GM12872 (cell line): Measurements from ENCODE around the gene ITPR3.

ENCODE experiments used
- TF ChIP-seq, protein P1 (sequence below): IDR thresholded peaks from 3 replicates; pipeline ENCODE4 v1.5.1; 2011; ENCODE audit warnings: low read depth, mild to moderate bottlenecking, low read length, moderate library complexity; ENCODE audit not compliant: insufficient read depth

ITPR3 gene

DNA sequence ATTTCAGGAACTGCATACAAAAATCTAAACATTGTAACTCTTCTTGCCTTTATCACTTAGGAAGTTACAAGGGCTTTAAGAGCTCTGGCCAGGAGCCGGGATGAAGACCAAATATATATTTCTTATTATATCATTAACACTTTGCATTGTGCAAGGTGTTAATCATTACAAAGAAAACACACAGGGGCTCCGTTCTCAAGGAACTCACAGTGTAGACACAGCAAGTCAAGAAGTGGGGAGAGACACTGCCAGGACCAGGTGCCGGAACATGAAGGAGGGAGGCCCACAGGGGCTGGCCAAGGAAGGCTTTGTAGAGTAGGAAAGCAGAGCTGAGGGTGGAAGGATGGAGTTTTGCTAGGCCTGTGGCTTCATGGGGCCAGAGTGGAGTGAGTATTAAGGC lies 17.4 kb downstream of the ITPR3 start:
- TF ChIP-seq, protein P1, sequence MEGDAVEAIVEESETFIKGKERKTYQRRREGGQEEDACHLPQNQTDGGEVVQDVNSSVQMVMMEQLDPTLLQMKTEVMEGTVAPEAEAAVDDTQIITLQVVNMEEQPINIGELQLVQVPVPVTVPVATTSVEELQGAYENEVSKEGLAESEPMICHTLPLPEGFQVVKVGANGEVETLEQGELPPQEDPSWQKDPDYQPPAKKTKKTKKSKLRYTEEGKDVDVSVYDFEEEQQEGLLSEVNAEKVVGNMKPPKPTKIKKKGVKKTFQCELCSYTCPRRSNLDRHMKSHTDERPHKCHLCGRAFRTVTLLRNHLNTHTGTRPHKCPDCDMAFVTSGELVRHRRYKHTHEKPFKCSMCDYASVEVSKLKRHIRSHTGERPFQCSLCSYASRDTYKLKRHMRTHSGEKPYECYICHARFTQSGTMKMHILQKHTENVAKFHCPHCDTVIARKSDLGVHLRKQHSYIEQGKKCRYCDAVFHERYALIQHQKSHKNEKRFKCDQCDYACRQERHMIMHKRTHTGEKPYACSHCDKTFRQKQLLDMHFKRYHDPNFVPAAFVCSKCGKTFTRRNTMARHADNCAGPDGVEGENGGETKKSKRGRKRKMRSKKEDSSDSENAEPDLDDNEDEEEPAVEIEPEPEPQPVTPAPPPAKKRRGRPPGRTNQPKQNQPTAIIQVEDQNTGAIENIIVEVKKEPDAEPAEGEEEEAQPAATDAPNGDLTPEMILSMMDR = no peak

DNA sequence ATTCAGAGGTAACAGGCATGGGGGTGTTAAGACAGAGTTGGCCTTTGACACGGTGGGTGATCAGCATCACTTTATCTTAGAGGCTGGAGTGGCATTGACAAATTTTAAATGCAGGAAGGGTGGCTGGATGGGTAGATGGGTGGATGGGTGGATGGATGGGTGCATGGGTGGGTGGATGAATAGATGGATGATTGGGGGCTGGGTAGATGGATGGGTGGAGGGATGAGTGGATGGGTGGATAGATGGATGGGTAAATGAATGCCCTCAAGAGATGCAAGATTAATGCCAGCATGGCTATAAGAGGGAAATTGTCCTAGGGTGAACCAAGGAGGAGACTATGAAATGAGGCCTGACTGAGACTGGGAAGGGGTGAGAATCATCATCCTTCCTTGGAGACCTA lies 18.4 kb downstream of the ITPR3 start:
- TF ChIP-seq, protein P1 = no peak

DNA sequence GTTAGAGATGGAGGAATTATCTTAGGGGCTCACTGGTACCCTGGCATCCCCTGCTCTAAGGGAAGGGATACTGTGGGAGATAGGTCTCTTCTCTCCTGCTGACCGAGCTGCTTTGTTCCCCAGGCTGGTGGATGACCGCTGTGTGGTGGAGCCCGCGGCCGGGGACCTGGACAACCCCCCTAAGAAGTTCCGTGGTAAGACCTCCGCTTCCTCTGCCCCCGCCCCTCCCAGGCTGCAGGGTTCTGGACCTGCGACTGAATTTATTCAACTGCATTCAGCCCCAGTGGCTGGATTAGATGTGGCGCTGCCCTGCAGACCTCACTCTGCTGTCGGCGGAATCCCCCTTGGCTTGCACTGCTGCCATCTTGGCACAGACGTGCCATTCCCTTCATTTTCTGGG lies 19.2 kb downstream of the ITPR3 start:
- TF ChIP-seq, protein P1 = no peak

DNA sequence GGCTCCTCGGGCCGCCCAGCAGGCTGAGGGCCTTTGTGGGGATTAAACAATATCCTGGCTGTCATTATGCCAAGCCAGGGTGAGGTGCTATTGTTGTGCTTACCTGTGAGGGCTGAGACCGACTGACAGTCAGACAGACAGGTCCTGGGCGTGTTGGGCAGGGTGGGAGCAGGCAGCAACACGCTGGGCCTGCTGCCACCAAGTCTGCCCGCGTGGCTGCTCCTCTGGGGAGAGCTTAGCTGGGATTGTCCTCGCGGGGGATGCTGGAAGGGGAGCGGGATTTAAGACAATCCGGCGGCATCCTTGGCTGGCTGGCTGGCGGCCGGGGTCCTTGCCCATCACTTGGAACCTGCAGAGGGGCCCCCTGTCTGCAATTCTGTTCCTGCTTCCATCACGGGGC lies 20.0 kb downstream of the ITPR3 start:
- TF ChIP-seq, protein P1 = no peak

DNA sequence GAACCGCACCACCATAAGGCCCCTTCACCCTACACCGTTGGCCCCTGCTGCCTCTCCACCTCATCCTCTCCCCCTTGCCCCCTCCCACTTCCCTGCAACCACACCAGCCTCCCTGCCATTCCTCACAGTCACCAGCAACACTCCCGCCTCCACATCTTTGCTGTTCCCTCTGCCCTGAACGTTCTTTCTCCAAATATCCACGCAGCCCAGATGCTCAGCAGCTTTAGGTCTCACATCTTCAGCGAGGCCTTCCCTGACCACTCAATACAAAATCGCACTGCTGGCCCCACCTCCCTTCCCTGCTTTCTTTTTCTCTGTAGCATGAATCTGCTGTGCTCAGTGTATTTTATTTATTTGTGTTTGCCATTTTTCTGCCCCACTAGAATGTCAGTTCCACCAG lies 20.5 kb downstream of the ITPR3 start:
- TF ChIP-seq, protein P1 = no peak

DNA sequence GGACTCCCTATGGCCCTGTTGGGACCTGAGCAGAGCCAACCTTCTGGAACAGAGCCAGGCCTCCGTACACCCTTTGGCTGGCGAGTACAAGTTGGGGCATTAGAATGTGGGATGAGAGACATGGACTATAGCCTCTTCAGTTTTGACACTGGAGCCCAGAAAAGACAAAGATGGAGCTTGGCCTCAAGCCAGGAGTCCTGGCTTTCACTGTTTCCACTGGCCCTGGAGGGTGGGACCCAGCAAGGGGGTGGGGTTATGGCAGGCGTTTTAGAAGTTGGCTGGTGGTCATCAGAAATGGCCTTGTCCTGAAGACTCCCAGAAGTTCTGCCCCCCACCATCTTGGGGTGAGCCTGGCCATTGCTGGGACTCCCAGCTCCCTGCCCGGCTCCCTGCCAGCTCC lies 21.8 kb downstream of the ITPR3 start:
- TF ChIP-seq, protein P1 = no peak

DNA sequence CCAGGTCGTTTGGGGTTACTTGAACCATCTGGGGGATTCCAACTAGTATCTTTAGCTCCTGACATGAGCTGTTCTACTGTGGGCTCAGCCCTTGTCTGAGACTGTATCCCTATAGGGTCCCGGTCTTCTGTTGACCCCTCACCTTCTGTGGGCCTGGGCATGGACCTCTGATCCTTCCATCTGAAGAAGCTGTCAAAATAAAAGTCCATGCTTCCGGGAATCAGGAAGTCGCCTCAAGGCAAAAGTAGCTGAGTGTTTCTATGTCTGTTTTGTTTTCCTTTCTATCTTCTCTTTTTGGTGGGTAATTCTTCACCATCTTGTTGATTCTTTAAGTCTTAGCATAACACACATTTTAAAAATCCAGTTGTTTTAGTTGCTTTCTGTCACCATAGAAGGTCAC lies 30.3 kb downstream of the ITPR3 start:
- TF ChIP-seq, protein P1 = no peak

DNA sequence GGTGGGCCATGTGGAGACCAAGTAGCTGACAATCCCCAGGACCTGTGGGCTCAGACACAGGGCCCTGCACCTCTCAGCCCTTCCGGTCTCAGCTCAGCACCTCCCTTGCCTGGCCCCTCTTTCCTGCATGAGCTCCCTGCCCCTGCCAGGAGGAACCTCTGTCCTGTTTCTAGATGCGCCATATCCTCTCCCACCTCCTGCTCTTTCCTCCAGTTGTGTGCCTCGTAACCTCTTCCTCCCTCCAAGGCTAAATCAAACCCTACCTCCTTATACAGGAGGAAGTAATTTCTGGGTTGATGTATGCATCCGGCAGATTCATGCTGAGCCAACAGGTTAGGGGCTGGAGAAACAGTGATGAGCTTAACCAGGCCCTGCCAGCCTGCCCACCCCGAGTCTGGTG lies 30.9 kb downstream of the ITPR3 start:
- TF ChIP-seq, protein P1 = no peak
